GM12864 (cell line): Measurements from ENCODE around the gene GNAQ.

Experiments
- DNase-seq: peaks from one replicate; pipeline ENCODE4 v3.0.0-alpha.2; 2011; ENCODE audit warnings: low read depth
- H3K4me3 ChIP-seq: 2 replicates; pipeline ENCODE4 v1.5.1; 2011; ENCODE audit warnings: mild to moderate bottlenecking, low read depth, low read length, control low read depth
- CTCF ChIP-seq: IDR thresholded peaks from 2 replicates; pipeline ENCODE4 v1.5.1; 2011; ENCODE audit warnings: low read depth, mild to moderate bottlenecking, moderate library complexity, low read length, control low read depth, inconsistent platforms; ENCODE audit errors: missing control alignments

Gene GNAQ

DNA sequence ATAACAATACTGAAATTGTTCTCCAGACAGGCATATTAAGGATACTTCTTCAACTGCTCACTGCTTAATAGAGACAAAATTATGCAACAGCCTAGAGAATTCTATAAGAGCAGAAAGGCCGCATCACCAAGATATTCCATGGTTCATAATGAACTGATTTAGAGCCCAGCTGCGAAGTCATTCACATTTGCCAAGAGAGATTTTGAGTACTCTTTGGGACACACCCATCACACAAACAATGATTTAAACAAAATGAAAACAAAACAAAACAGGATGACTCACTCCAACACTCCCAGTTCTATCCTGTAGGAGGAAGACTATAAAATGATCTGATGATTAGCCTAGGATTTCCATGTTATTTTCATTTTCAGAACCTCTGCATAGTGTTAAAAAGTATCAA, 237.8 kb downstream of the GNAQ start:
- TF ChIP-seq CTCF = no peak
- no peak for DNase-seq
- no peak overlapping the region for H3K4me3 ChIP-seq

DNA sequence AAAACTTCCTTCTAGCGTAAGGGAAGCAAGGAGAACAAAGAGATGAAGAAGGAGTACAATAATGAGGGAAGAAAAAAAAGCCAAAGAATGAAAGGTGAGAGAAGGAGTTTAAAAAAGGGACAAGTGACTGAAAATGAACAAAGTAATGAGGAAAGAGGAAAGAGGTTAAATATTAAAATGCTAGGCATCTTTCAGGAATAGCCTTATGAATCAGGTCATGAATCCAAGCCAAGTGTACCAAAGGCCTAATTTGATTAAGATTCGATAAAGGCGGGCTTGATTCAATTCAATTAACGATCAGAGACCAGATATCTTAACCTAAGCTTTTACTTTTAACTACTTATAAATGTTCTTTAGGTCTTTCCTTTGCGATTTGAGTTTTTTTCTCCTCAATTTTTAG, 241.7 kb downstream of the GNAQ start:
- no peak for TF ChIP-seq CTCF
- DNase-seq = no peak
- H3K4me3 ChIP-seq = no peak overlapping the region

DNA sequence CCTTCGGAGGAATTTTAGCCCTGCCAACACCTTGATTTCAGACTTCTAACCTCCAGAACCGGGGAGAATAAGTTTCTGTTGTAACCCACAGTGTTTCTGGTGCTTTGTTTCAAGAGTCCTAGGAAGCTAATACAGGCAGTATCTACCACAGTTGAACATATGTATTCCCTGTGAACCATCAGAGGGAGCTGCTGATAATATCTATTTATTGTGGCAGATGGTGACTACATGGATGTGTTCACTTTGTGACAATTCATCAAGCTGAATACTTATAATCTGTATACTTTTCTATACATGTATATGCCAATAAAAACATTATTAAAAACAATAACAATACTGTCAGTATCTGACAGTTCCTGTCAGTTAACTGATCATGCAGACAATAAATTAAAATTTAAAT, 246.3 kb downstream of the GNAQ start:
- no peak overlapping the region for H3K4me3 ChIP-seq
- TF ChIP-seq CTCF = no peak
- DNase-seq = no peak

- TF ChIP-seq CTCF = no peak
- H3K4me3 ChIP-seq = no peak overlapping the region
These were observed 248.1 kb downstream of the GNAQ start for GRCh38 chr9:77783518-77783917.

GRCh38 chr9:77779010-77779409, 252.6 kb downstream of the GNAQ start:
- no peak overlapping the region for H3K4me3 ChIP-seq
- TF ChIP-seq CTCF = no peak
- DNase-seq = no peak

More at GRCh38 chr9:77783518-77783917, 248.1 kb downstream of the GNAQ start:
- DNase-seq = no peak

GRCh38 chr9:77773381-77773780, 258.2 kb downstream of the GNAQ start:
- no peak overlapping the region for H3K4me3 ChIP-seq
- no peak for DNase-seq
- TF ChIP-seq CTCF = no peak

- no peak for TF ChIP-seq CTCF
- H3K4me3 ChIP-seq = no peak overlapping the region
- DNase-seq = no peak
These were observed 259.0 kb downstream of the GNAQ start for GRCh38 chr9:77772646-77773045.
